ENCODE results near the gene KRT2.

KRT2 gene

DNA sequence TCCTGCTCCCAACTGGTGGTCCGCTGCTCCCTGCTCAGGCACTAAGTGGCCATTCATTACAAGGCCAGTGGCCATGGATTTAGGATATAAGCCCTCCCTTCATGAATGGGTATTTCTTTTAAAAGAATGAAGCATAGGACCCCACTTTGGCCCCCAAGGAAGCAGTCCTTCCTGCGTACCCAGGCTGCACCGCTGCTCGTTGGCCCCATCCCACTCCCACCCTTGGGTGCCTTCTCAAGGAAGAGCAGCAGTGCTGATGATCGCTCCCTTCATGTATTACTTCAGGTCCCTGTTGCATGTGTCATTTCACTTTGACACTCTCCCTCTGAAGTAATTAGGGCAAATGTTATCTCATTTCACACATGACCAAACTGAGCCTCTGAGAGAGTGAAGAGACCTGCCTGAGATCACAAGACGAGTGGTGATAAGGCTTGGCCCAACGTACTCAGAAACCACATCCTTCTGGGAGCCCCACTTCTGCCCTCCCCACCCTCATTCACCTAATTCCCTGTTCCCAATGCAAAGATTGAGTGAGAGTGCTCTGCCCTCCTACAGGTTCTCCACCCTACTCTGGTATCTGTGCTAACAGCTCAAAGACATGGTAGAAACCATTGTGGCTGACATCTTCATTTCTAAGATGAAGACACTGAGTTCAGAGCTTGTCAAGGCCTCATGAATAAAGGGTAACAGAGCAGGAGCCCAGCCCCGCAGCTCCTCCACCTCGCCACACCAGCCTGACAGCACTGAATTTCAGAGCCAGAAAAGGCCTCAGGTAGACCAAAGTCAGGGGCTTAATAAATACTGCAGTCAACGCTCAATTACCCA lies 10.3 kb upstream of the KRT2 start:
- Mint-ChIP-seq H3K4me1 (no peaks in the 10 kb centered on the region), H3K9me3 (no peaks in the 10 kb centered on the region), H3K36me3 (ENCODE audit: low read depth) (no peaks in the 10 kb centered on the region), H3K4me3 (no peak overlapping the region), H3K27me3 (ENCODE audit: low read depth, poor library complexity) (peaks cover 18% of the 10 kb centered on the region), H3K27ac (no peak overlapping the region)
- DNase-seq: no peak
- TF ChIP-seq, protein P1, sequence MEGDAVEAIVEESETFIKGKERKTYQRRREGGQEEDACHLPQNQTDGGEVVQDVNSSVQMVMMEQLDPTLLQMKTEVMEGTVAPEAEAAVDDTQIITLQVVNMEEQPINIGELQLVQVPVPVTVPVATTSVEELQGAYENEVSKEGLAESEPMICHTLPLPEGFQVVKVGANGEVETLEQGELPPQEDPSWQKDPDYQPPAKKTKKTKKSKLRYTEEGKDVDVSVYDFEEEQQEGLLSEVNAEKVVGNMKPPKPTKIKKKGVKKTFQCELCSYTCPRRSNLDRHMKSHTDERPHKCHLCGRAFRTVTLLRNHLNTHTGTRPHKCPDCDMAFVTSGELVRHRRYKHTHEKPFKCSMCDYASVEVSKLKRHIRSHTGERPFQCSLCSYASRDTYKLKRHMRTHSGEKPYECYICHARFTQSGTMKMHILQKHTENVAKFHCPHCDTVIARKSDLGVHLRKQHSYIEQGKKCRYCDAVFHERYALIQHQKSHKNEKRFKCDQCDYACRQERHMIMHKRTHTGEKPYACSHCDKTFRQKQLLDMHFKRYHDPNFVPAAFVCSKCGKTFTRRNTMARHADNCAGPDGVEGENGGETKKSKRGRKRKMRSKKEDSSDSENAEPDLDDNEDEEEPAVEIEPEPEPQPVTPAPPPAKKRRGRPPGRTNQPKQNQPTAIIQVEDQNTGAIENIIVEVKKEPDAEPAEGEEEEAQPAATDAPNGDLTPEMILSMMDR (IDR thresholded peaks at IDR 0.05): no peak

DNA sequence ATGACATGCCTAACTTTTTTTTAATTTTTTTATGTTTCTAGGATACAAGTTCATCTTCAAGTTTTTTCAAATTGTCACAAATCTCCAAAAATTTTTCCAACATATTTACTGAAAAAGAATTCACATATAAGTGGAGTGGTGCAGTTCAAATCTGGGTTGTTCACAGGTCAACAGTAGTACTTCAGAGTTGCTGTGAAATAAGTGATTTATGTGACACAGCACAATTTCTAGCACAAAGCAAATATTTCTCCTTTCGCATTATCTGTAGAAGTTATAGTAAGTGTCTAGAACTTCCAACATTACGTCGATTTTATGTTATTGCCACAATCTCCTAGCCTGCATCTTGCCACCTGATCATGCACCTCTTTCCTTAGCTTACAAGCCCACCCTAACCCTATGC lies 9.7 kb upstream of the KRT2 start:
- TF ChIP-seq, protein P1 (IDR thresholded peaks at IDR 0.05): no peak
- Mint-ChIP-seq H3K4me3 (no peak overlapping the region), H3K36me3 (ENCODE audit: low read depth) (no peaks in the 10 kb centered on the region), H3K4me1 (no peaks in the 10 kb centered on the region), H3K27ac (no peak overlapping the region), H3K9me3 (no peaks in the 10 kb centered on the region), H3K27me3 (ENCODE audit: low read depth, poor library complexity) (peaks cover 22% of the 10 kb centered on the region)
- DNase-seq: no peak

DNA sequence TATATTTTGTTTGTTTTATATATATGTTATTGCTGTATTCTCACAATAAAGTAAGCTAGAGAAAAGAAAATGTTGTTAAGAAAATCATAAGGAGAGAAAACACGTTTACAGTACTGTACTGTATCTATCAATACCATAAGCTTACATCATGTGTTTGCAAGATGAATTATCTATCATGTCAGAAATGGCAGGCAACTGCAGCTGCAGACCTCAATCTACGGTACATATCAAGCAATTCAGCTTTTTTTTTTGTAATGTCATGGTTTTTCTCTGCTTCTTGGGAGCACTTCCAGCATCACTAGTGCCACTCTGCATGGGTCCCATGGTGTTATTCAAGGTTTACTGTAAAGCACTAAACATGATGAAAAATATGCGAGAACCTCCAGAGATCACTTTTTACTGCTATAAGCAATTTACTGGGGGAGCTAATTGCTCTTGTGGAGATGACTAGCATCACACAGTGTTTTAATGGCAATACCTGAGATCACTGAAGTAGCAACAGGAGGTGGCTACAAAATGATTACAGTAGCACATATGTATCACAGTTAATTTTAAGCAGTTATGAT lies 9.0 kb upstream of the KRT2 start:
- Mint-ChIP-seq H3K27ac (no peak overlapping the region), H3K4me1 (no peaks in the 10 kb centered on the region), H3K36me3 (ENCODE audit: low read depth) (no peaks in the 10 kb centered on the region), H3K4me3 (no peak overlapping the region), H3K27me3 (ENCODE audit: low read depth, poor library complexity) (peaks cover 22% of the 10 kb centered on the region), H3K9me3 (no peaks in the 10 kb centered on the region)
- TF ChIP-seq, protein P1 (IDR thresholded peaks at IDR 0.05): no peak
- no peak for DNase-seq

DNA sequence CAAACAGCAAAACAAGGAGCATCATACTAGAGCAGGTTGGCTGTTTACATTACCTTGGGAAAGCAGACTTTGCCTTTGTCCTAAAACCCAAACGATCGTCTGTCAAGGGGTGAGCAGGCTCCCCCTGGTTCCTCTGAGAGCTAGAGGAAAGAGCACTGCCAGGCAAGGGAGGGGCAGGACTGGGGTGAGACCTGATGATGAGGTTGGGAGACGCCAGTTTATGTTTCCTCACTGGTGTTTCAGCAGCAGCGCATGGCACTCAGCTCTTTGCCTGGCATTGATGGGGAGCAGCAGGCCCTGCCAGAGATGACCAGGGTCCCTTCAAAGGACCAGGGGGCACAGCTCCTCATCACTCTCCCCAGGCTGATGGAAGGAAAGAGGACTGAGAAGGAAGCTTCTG lies 7.9 kb upstream of the KRT2 start:
- Mint-ChIP-seq H3K4me1 (no peaks in the 10 kb centered on the region), H3K27me3 (ENCODE audit: low read depth, poor library complexity) (peaks cover 24% of the 10 kb centered on the region), H3K9me3 (no peaks in the 10 kb centered on the region), H3K27ac (no peak overlapping the region), H3K36me3 (ENCODE audit: low read depth) (no peaks in the 10 kb centered on the region), H3K4me3 (no peak overlapping the region)
- no peak for DNase-seq
- TF ChIP-seq, protein P1 (IDR thresholded peaks at IDR 0.05): no peak

DNA sequence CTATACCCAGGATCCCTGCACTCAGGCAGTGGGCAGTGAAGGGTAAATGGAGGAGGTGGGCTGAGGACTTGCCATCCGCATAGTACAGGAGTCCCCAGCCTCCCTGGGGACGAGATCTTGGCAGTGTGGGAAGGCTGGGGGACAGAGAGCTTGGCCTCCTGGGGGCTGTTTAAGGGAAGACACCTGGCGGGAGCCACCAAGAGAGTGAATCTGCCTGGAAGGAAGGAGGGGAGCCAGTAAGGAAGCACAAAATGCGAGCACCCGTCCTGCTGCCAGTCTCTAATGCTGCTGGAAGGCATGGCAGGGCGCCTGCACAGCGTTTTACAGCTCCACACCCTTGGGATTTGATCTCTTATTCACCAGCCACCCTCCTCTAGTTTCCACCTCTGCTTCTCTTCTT lies 7.4 kb upstream of the KRT2 start:
- peaks cover 25% of the 10 kb centered on the region for H3K27me3 Mint-ChIP-seq (ENCODE audit: low read depth, poor library complexity)
- no peaks in the 10 kb centered on the region for H3K9me3 Mint-ChIP-seq
- H3K4me3 Mint-ChIP-seq: no peak overlapping the region
- no peak overlapping the region for H3K27ac Mint-ChIP-seq
- no peak for DNase-seq
- no peaks in the 10 kb centered on the region for H3K4me1 Mint-ChIP-seq
- H3K36me3 Mint-ChIP-seq (ENCODE audit: low read depth): no peaks in the 10 kb centered on the region
- TF ChIP-seq, protein P1 (IDR thresholded peaks at IDR 0.05): no peak

DNA sequence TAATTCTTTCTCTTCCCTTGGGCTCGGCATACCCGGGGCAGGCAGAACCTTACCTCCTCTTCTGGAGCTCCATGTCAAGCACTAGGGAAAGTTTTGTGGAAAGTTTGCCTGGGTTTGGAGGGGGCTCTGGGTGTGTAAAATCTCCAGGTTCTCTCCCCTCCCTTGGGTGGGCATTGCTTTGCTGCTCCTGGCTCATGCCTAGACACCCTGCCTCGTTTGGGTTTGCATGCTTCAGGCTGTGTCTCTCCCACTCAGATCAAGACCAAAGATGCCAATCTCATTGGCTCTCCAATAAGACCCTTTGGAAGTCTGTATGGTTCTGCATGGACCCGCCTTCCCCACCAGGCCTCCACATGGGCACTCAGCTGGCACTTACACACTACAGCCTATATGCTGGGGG lies 6.2 kb upstream of the KRT2 start:
- DNase-seq: no peak
- TF ChIP-seq, protein P1 (IDR thresholded peaks at IDR 0.05): no peak
- Mint-ChIP-seq H3K9me3 (no peaks in the 10 kb centered on the region), H3K36me3 (ENCODE audit: low read depth) (no peaks in the 10 kb centered on the region), H3K4me3 (no peak overlapping the region), H3K27ac (no peak overlapping the region), H3K4me1 (no peaks in the 10 kb centered on the region), H3K27me3 (ENCODE audit: low read depth, poor library complexity) (peaks cover 22% of the 10 kb centered on the region)
